Caco-2 (cell line): ENCODE measurements around the gene TM2D1. TPM values are rescaled to one million over a fixed set of nuclear protein-coding genes. Genes with fewer than 3 reads are reported as not detected.

ENCODE experiments used
- BruUV-seq: library from RNA; stranded (reverse); fragments of 400-500 nt; replicated peaks from 2 replicates; lab custom pipeline; 2021; lab: Mats Ljungman, UMichigan
- CTCF ChIA-PET: fragments of 300-600 bp; sonication (Branson Sonifier 250); formaldehyde crosslinking; loops from one replicate; lab custom pipeline; 2022; ENCODE audit warnings: antibody characterized with exemption; lab: Charles Lee
- POLR2A ChIA-PET: fragments of 300-600 bp; sonication (Branson Sonifier 250); formaldehyde crosslinking; loops from one replicate; lab custom pipeline; 2022; ENCODE audit warnings: antibody characterized with exemption; lab: Charles Lee
- DNase-seq, 2 experiments: peaks; one replicate each; pipeline versions ENCODE4 v3.0.0 to v3.0.0-alpha.2; 2020 to 2022
- H3K27me3 ChIP-seq: replicated peaks from 2 replicates; pipeline ENCODE4 v1.6.0; 2011; ENCODE audit warnings: low read length; ENCODE audit not compliant: control insufficient read depth, insufficient read depth
- H3K36me3 ChIP-seq: 2 replicates; pipeline ENCODE4 v1.5.1; 2011; ENCODE audit warnings: low read length; ENCODE audit not compliant: control insufficient read depth, insufficient read depth
- H3K4me1 ChIP-seq: fragments of 250-450 bp; sonication (Bioruptor Pico); 2 replicates; pipeline ENCODE4 v1.5.1; 2020; ENCODE audit warnings: mild to moderate bottlenecking
- H3K4me3 ChIP-seq: 2 replicates; pipeline ENCODE4 v1.5.1; 2011; ENCODE audit warnings: low read depth, mild to moderate bottlenecking, control low read depth, low read length
- H3K9me3 ChIP-seq: fragments of 250-450 bp; sonication (Bioruptor Pico); 2 replicates; pipeline ENCODE4 v1.5.1; 2020; ENCODE audit warnings: mild to moderate bottlenecking, moderate library complexity
- H3K27ac Mint-ChIP-seq: one replicate; pipeline ENCODE4 v1.8.0; 2022; ENCODE audit warnings: mixed read lengths; ENCODE audit not compliant: unreplicated experiment
- H3K27me3 Mint-ChIP-seq: one replicate; pipeline ENCODE4 v1.8.0; 2022; ENCODE audit warnings: mixed read lengths; ENCODE audit not compliant: insufficient read depth, unreplicated experiment
- H3K36me3 Mint-ChIP-seq: one replicate; pipeline ENCODE4 v1.8.0; 2022; ENCODE audit warnings: mild to moderate bottlenecking, mixed read lengths; ENCODE audit not compliant: insufficient read depth, unreplicated experiment
- H3K4me1 Mint-ChIP-seq: one replicate; pipeline ENCODE4 v1.8.0; 2022; ENCODE audit warnings: low read depth, mixed read lengths; ENCODE audit not compliant: unreplicated experiment
- H3K4me3 Mint-ChIP-seq: one replicate; pipeline ENCODE4 v1.8.0; 2022; ENCODE audit warnings: mild to moderate bottlenecking, moderate library complexity, mixed read lengths; ENCODE audit not compliant: unreplicated experiment
- H3K9me3 Mint-ChIP-seq: one replicate; pipeline ENCODE4 v1.8.0; 2022; ENCODE audit warnings: mixed read lengths; ENCODE audit not compliant: unreplicated experiment
- intact Hi-C: fragments of 100-400 bp; cut with micrococcal nuclease; formaldehyde crosslinking; loops from one replicate; pipeline ENCODE4 v1.10.0; 2022; ENCODE audit not compliant: unreplicated experiment
- total RNA-seq: library from RNA; stranded (reverse); gene quantifications from 2 replicates; pipeline ENCODE4 v1.2.3, GENCODE V29; 2022
- TF ChIP-seq, protein P1 (sequence below), 2 experiments: fragments of 200-600 bp in 1 of 2; IDR thresholded peaks; 1 replicate in 1 of 2; 2 replicates in 1 of 2; pipeline versions ENCODE4 v1.5.1 to v1.8.0; 2011 to 2022; ENCODE audit warnings: antibody characterized with exemption in 1 of 2, control low read depth in 1 of 2, inconsistent platforms in 1 of 2, low read depth in 1 of 2, low read length in 1 of 2, mild to moderate bottlenecking in 1 of 2, moderate library complexity in 1 of 2; ENCODE audit not compliant: insufficient read depth in 1 of 2, severe bottlenecking in 1 of 2, unreplicated experiment in 1 of 2

Gene TM2D1
- total RNA-seq, 1 experiment from 2014 or later: 16.3 TPM

GRCh38 chr1:61636376-61636775, 88.6 kb downstream of the TM2D1 start:
- POLR2A ChIA-PET: no interaction called here
- intact Hi-C loops: no loop called here
- H3K27ac Mint-ChIP-seq: no peak overlapping the region
- Histone ChIP-seq H3K9me3 (no peaks in the 10 kb centered on the region), H3K27me3 (no peaks in the 10 kb centered on the region), H3K36me3 (no peaks in the 10 kb centered on the region), H3K4me1 (no peaks in the 10 kb centered on the region), H3K4me3 (no peak overlapping the region)
- H3K27me3 Mint-ChIP-seq: no peaks in the 10 kb centered on the region
- no TSS peak for BruUV-seq
- TF ChIP-seq, protein P1, sequence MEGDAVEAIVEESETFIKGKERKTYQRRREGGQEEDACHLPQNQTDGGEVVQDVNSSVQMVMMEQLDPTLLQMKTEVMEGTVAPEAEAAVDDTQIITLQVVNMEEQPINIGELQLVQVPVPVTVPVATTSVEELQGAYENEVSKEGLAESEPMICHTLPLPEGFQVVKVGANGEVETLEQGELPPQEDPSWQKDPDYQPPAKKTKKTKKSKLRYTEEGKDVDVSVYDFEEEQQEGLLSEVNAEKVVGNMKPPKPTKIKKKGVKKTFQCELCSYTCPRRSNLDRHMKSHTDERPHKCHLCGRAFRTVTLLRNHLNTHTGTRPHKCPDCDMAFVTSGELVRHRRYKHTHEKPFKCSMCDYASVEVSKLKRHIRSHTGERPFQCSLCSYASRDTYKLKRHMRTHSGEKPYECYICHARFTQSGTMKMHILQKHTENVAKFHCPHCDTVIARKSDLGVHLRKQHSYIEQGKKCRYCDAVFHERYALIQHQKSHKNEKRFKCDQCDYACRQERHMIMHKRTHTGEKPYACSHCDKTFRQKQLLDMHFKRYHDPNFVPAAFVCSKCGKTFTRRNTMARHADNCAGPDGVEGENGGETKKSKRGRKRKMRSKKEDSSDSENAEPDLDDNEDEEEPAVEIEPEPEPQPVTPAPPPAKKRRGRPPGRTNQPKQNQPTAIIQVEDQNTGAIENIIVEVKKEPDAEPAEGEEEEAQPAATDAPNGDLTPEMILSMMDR (IDR thresholded peaks at IDR 0.05; ENCODE audit: insufficient read depth in 1 of 2, low read depth in 1 of 2, low read length in 1 of 2, severe bottlenecking in 1 of 2, unreplicated experiment in 1 of 2): no peak
- H3K4me1 Mint-ChIP-seq: no peaks in the 10 kb centered on the region
- no peaks in the 10 kb centered on the region for H3K36me3 Mint-ChIP-seq
- CTCF ChIA-PET: no interaction called here
- no peak overlapping the region for H3K4me3 Mint-ChIP-seq
- no peaks in the 10 kb centered on the region for H3K9me3 Mint-ChIP-seq
- no peak for DNase-seq

GRCh38 chr1:61635557-61635956, 89.4 kb downstream of the TM2D1 start:
- intact Hi-C loops: no loop called here
- Mint-ChIP-seq H3K27me3 (no peaks in the 10 kb centered on the region), H3K36me3 (no peaks in the 10 kb centered on the region), H3K27ac (no peak overlapping the region), H3K4me3 (no peak overlapping the region), H3K9me3 (no peaks in the 10 kb centered on the region), H3K4me1 (no peaks in the 10 kb centered on the region)
- TF ChIP-seq, protein P1 (IDR thresholded peaks at IDR 0.05; ENCODE audit: insufficient read depth in 1 of 2, low read depth in 1 of 2, low read length in 1 of 2, severe bottlenecking in 1 of 2, unreplicated experiment in 1 of 2): no peak
- POLR2A ChIA-PET: interaction anchor here (0.6 kb wide), 1 partner anchor 558 kb away, joined by 8 read pairs; no protein-coding TSS in a partner anchor
- H3K4me3 ChIP-seq: no peak overlapping the region
- CTCF ChIA-PET: no interaction called here
- no peaks in the 10 kb centered on the region for H3K9me3 ChIP-seq
- H3K4me1 ChIP-seq: no peaks in the 10 kb centered on the region
- H3K36me3 ChIP-seq: no peaks in the 10 kb centered on the region
- no TSS peak for BruUV-seq
- no peaks in the 10 kb centered on the region for H3K27me3 ChIP-seq
- DNase-seq: no peak

DNA sequence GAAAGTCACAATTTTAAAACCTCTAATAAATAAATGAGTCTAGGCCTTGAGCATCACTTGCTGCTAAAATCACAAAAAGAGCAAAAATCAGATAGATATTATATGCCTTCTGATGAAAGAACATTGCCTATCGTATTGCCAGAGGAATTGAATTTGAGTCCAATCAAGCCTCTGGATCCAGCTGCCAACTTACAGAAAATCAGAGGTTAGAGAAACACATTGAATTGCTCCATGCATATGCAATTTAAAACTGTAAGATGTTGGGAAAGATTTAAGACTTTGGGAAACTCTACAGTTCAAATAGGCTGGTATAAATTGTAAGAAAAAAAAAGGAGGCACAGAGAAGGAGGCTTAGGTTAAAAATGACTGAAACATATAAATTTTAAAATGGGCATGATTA, 93.5 kb downstream of the TM2D1 start:
- Mint-ChIP-seq H3K27me3 (no peaks in the 10 kb centered on the region), H3K36me3 (no peaks in the 10 kb centered on the region), H3K4me1 (no peaks in the 10 kb centered on the region), H3K27ac (no peak overlapping the region), H3K9me3 (no peaks in the 10 kb centered on the region), H3K4me3 (no peak overlapping the region)
- intact Hi-C loops: no loop called here
- DNase-seq: no peak
- no peak overlapping the region for H3K4me3 ChIP-seq
- POLR2A ChIA-PET: no interaction called here
- BruUV-seq: no TSS peak
- no peaks in the 10 kb centered on the region for H3K36me3 ChIP-seq
- CTCF ChIA-PET: no interaction called here
- H3K4me1 ChIP-seq: no peaks in the 10 kb centered on the region
- TF ChIP-seq, protein P1 (IDR thresholded peaks at IDR 0.05; ENCODE audit: insufficient read depth in 1 of 2, low read depth in 1 of 2, low read length in 1 of 2, severe bottlenecking in 1 of 2, unreplicated experiment in 1 of 2): no peak
- H3K9me3 ChIP-seq: no peaks in the 10 kb centered on the region
- H3K27me3 ChIP-seq: no peaks in the 10 kb centered on the region

Other genes starting within 250 kb of the TM2D1 start
- 31.6 and 34.5 TPM in 2 replicates for gene PATJ, start 17.3 kb upstream of the TM2D1 start, total RNA-seq